ENCODE data around the gene BABAM2.

- TF ChIP-seq CTCF (IDR thresholded peaks at IDR 0.05): no peak
- TF ChIP-seq POLR2A (IDR thresholded peaks at IDR 0.05): no peak
- TF ChIP-seq EP300 (IDR thresholded peaks at IDR 0.05; ENCODE audit: low read depth): no peak
- no peak for TF ChIP-seq POLR2AphosphoS5 (IDR thresholded peaks at IDR 0.05)
Observed at GRCh38 chr2:27870724-27871123, 19.8 kb upstream of the BABAM2 start.

Data from transverse colon (tissue), 4 donors.